Myocyte (in vitro differentiated cells): ENCODE results near the gene RPAP2. TPM values are rescaled to one million over a fixed set of nuclear protein-coding genes. Genes with fewer than 3 reads are reported as not detected.
"Not testable (repeated sequence)": the region's sequence is repeated elsewhere in the genome, so short reads cannot be mapped to it uniquely, and the experiment has no call there.

Source experiments
- DNase-seq: peaks from one replicate; pipeline ENCODE4 v3.0.0-alpha.2; 2012; ENCODE audit warnings: low read depth
- total RNA-seq: library from RNA; depleted of rRNA; stranded (reverse); fragments of >200 nt; gene quantifications from 2 replicates; pipeline ENCODE4 v1.2.3, GENCODE V29; 2014

The RPAP2 gene
- total RNA-seq, 1 donor from 2014 or later = 15.2 TPM

GRCh38 chr1:92323473-92324453 is 24.9 kb downstream of the RPAP2 start:
- DNase-seq = peak; percentile 5

- DNase-seq = no peak
These were observed 25.9 kb downstream of the RPAP2 start for GRCh38 chr1:92324784-92325183.

GRCh38 chr1:92326681-92327080 is 27.8 kb downstream of the RPAP2 start:
- DNase-seq = no peak

GRCh38 chr1:92327794-92328193 is 28.9 kb downstream of the RPAP2 start:
- DNase-seq = peak; percentile 6

GRCh38 chr1:92329347-92330129 is 30.7 kb downstream of the RPAP2 start:
- no peak for DNase-seq

GRCh38 chr1:92333668-92334067 is 34.8 kb downstream of the RPAP2 start:
- DNase-seq = no peak

GRCh38 chr1:92340154-92340553 is 41.3 kb downstream of the RPAP2 start:
- DNase-seq = no peak

- no peak for DNase-seq
These were observed 43.5 kb downstream of the RPAP2 start for GRCh38 chr1:92342401-92342800.

GRCh38 chr1:92343061-92343460 is 44.2 kb downstream of the RPAP2 start:
- no peak for DNase-seq

- no peak for DNase-seq
These were observed 48.2 kb downstream of the RPAP2 start for GRCh38 chr1:92346866-92347640.

GRCh38 chr1:92352856-92353255 is 54.0 kb downstream of the RPAP2 start:
- no peak for DNase-seq

- DNase-seq = no peak
These were observed 55.4 kb downstream of the RPAP2 start for GRCh38 chr1:92354259-92354658.

GRCh38 chr1:92356956-92357355 is 58.1 kb downstream of the RPAP2 start:
- peak; percentile 41 for DNase-seq

- DNase-seq = not testable (repeated sequence)
These were observed 60.5 kb downstream of the RPAP2 start for GRCh38 chr1:92359382-92359781.

GRCh38 chr1:92359986-92360385 is 61.1 kb downstream of the RPAP2 start:
- DNase-seq = no peak

- no peak for DNase-seq
These were observed 64.1 kb downstream of the RPAP2 start for GRCh38 chr1:92362970-92363369.

- no peak for DNase-seq
These were observed 64.5 kb downstream of the RPAP2 start for GRCh38 chr1:92363401-92363800.

- DNase-seq = no peak
These were observed 66.7 kb downstream of the RPAP2 start for GRCh38 chr1:92365378-92366039.

- no peak for DNase-seq
These were observed 67.2 kb downstream of the RPAP2 start for GRCh38 chr1:92366040-92366395.

GRCh38 chr1:92367496-92367895 is 68.6 kb downstream of the RPAP2 start:
- DNase-seq = no peak

GRCh38 chr1:92372164-92372563 is 73.3 kb downstream of the RPAP2 start:
- no peak for DNase-seq
